CD14-positive monocyte (primary cell): ENCODE data around the gene DHX9. TPM values are rescaled to one million over a fixed set of nuclear protein-coding genes. Genes with fewer than 3 reads are reported as not detected.

Experiments used
- DNase-seq, 3 donors: peaks; one replicate each; pipeline ENCODE4 v3.0.0-alpha.2; 2011 to 2022
- H2AFZ ChIP-seq: 2 replicates; pipeline ENCODE4 v1.6.0; 2012; ENCODE audit warnings: mild to moderate bottlenecking, low read depth, low read length, inconsistent platforms; ENCODE audit not compliant: insufficient read depth, poor library complexity, severe bottlenecking
- H3K27ac ChIP-seq, 2 donors: 1 replicate in 1 of 2; 2 replicates in 1 of 2; pipeline ENCODE4 v1.5.1; 2012 to 2013; ENCODE audit warnings: low read length in 2 of 2, control low read depth in 1 of 2, inconsistent platforms in 1 of 2, low read depth in 1 of 2, mild to moderate bottlenecking in 1 of 2
- H3K27me3 ChIP-seq, 2 donors: one replicate each; pipeline versions ENCODE4 v1.6.0 to v1.6.1; 2011 to 2013; ENCODE audit warnings: low read length in 2 of 2; ENCODE audit not compliant: control insufficient read depth in 2 of 2, insufficient read depth in 2 of 2
- H3K36me3 ChIP-seq, 2 donors: replicated peaks in 1 of 2; 1 replicate in 1 of 2; 2 replicates in 1 of 2; pipeline versions ENCODE4 v1.5.1 to v1.6.1; 2012 to 2013; ENCODE audit warnings: low read length in 2 of 2, control low read depth in 1 of 2, inconsistent platforms in 1 of 2, mild to moderate bottlenecking in 1 of 2; ENCODE audit not compliant: insufficient read depth in 2 of 2, control insufficient read depth in 1 of 2
- H3K4me1 ChIP-seq, 2 donors: 1 replicate in 1 of 2; 2 replicates in 1 of 2; pipeline versions ENCODE4 v1.5.1 to v1.6.1; 2012 to 2013; ENCODE audit warnings: low read length in 2 of 2, control low read depth in 1 of 2, inconsistent platforms in 1 of 2, mild to moderate bottlenecking in 1 of 2, moderate library complexity in 1 of 2; ENCODE audit not compliant: insufficient read depth in 2 of 2, control insufficient read depth in 1 of 2
- H3K4me2 ChIP-seq: replicated peaks from 2 replicates; pipeline ENCODE3; 2012; ENCODE audit warnings: low read length, moderate library complexity, mild to moderate bottlenecking; ENCODE audit not compliant: poor library complexity, severe bottlenecking; ENCODE audit errors: extremely low read depth
- H3K4me3 ChIP-seq, 3 experiments: fragments of 200-600 bp in 1 of 3; sonication (generic) in 1 of 3; replicated peaks in 1 of 3; 1 replicate in 2 of 3; 2 replicates in 1 of 3; pipeline ENCODE4 v1.5.1; 2011 to 2013; ENCODE audit warnings: low read length in 3 of 3, mild to moderate bottlenecking in 3 of 3, control low read depth in 2 of 3, low read depth in 2 of 3, inconsistent platforms in 1 of 3, moderate library complexity in 1 of 3
- H3K79me2 ChIP-seq: 2 replicates; pipeline ENCODE4 v1.6.0; 2012; ENCODE audit warnings: mild to moderate bottlenecking, control low read depth, inconsistent platforms, low read length, moderate library complexity; ENCODE audit not compliant: insufficient read depth
- H3K9ac ChIP-seq: 2 replicates; pipeline ENCODE4 v1.6.0; 2017; ENCODE audit warnings: low read length, mild to moderate bottlenecking; ENCODE audit not compliant: insufficient read depth, poor library complexity, severe bottlenecking
- H3K9me3 ChIP-seq, 2 donors: replicated peaks in 1 of 2; 1 replicate in 1 of 2; 2 replicates in 1 of 2; pipeline versions ENCODE4 v1.5.1 to v1.6.1; 2012 to 2013; ENCODE audit warnings: low read length in 2 of 2, control low read depth in 1 of 2; ENCODE audit not compliant: control insufficient read depth in 1 of 2, insufficient read depth in 1 of 2
- H4K20me1 ChIP-seq: 2 replicates; pipeline ENCODE4 v1.6.0; 2012; ENCODE audit warnings: mild to moderate bottlenecking, low read length, control low read depth, moderate library complexity; ENCODE audit not compliant: insufficient read depth
- H3K27ac Mint-ChIP-seq, 7 donors: one replicate each; pipeline ENCODE4 v1.8.0; 2020; ENCODE audit warnings: mild to moderate bottlenecking in 7 of 7, mixed read lengths in 7 of 7, moderate library complexity in 6 of 7, inconsistent platforms in 2 of 7
- H3K27me3 Mint-ChIP-seq, 3 donors: one replicate each; pipeline ENCODE4 v1.8.0; 2021 to 2022; ENCODE audit warnings: low read depth in 3 of 3, mild to moderate bottlenecking in 3 of 3, mixed read lengths in 3 of 3, moderate library complexity in 3 of 3, inconsistent platforms in 1 of 3
- H3K36me3 Mint-ChIP-seq, 2 donors: one replicate each; pipeline ENCODE4 v1.8.0; 2020; ENCODE audit warnings: mixed read lengths in 2 of 2, inconsistent platforms in 1 of 2, mild to moderate bottlenecking in 1 of 2
- H3K4me1 Mint-ChIP-seq: one replicate; pipeline ENCODE4 v1.8.0; 2020; ENCODE audit warnings: mild to moderate bottlenecking, mixed read lengths
- H3K4me3 Mint-ChIP-seq, 2 donors: one replicate each; pipeline ENCODE4 v1.8.0; 2020; ENCODE audit warnings: mild to moderate bottlenecking in 2 of 2, mixed read lengths in 2 of 2, moderate library complexity in 1 of 2
- H3K9me3 Mint-ChIP-seq, 7 donors: one replicate each; pipeline ENCODE4 v1.8.0; 2020 to 2022; ENCODE audit warnings: mixed read lengths in 7 of 7, mild to moderate bottlenecking in 6 of 7, moderate library complexity in 6 of 7, inconsistent platforms in 2 of 7
- WGBS: methylation state at CpG from one replicate; pipeline ENCODE4 v1.1.5; 2013; ENCODE audit warnings: missing lambda C conversion rate; ENCODE audit not compliant: insufficient coverage; 5-methylcytosine and 5-hydroxymethylcytosine counted together
- intact Hi-C, 2 donors: fragments of 100-400 bp; cut with micrococcal nuclease; formaldehyde crosslinking; loops; one replicate each; pipeline versions ENCODE4 v1.15.0 to v1.15.1; 2023
- polyA plus RNA-seq, 3 donors: library from polyadenylated mRNA; depleted of rRNA in 1 of 3; unstranded in 2 of 3; stranded (reverse) in 1 of 3; fragments of 300-500 nt in 2 of 3; fragments of >200 nt in 1 of 3; fragmentation: Illumina TruSeq in 2 of 3; gene quantifications; 1 replicate in 2 of 3; 2 replicates in 1 of 3; pipeline ENCODE4 v1.2.3, GENCODE V29; 2012 to 2021
- TF ChIP-seq, protein P1 (sequence below): fragments of 200-600 bp; IDR thresholded peaks from one replicate; pipeline ENCODE4 v1.8.0; 2022; ENCODE audit warnings: antibody characterized with exemption, mild to moderate bottlenecking

DHX9 gene
- polyA plus RNA-seq, 3 donors: 57.9 to 71.5 (median 58.5) TPM

DNA sequence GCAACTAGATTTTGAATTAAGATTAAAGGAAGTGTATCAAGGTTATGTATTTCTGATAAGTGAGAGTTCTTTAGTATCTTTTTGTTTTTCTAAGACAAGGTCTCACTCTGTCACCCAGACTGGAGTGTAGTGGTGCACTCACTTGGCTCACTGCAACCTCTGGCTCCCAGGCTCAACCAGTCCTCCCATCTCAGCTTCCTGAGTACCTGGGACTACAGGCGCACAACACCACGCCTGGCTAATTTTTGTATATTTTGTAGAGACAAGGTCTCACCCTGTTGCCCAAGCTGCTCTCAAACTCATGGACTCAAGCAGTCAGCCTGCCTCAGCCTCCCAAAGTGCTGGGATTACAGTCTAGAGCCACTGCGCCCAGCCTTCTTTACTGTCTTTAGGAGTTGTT is 33.7 kb downstream of the DHX9 start:
- H3K27me3 Mint-ChIP-seq: peaks cover 0 to 1% (median 0%) of the 10 kb centered on the region in 3 donors
- DNase-seq: no peak
- H3K9ac ChIP-seq: no peak overlapping the region
- H3K4me1 ChIP-seq: no peaks in the 10 kb centered on the region
- no peaks in the 10 kb centered on the region for H3K9me3 Mint-ChIP-seq
- TF ChIP-seq, protein P1, sequence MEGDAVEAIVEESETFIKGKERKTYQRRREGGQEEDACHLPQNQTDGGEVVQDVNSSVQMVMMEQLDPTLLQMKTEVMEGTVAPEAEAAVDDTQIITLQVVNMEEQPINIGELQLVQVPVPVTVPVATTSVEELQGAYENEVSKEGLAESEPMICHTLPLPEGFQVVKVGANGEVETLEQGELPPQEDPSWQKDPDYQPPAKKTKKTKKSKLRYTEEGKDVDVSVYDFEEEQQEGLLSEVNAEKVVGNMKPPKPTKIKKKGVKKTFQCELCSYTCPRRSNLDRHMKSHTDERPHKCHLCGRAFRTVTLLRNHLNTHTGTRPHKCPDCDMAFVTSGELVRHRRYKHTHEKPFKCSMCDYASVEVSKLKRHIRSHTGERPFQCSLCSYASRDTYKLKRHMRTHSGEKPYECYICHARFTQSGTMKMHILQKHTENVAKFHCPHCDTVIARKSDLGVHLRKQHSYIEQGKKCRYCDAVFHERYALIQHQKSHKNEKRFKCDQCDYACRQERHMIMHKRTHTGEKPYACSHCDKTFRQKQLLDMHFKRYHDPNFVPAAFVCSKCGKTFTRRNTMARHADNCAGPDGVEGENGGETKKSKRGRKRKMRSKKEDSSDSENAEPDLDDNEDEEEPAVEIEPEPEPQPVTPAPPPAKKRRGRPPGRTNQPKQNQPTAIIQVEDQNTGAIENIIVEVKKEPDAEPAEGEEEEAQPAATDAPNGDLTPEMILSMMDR: no peak
- H3K4me2 ChIP-seq: no peak overlapping the region
- H3K36me3 ChIP-seq: peaks cover 100% of the 10 kb centered on the region in 2 donors
- H3K27ac ChIP-seq: no peak overlapping the region
- H3K79me2 ChIP-seq: no peaks in the 10 kb centered on the region
- H4K20me1 ChIP-seq: peaks cover 41% of the 10 kb centered on the region
- intact Hi-C loops: loop anchor here in 1 of 2 donors (10.0 kb wide), 1 partner anchor 1852 kb away; no protein-coding TSS in a partner anchor
- no peaks in the 10 kb centered on the region for H3K9me3 ChIP-seq
- H2AFZ ChIP-seq: no peak overlapping the region
- WGBS: 100% methylated on average over 2 of the region's 3 CpGs
- H3K4me3 ChIP-seq: no peak overlapping the region
- H3K4me1 Mint-ChIP-seq: no peaks in the 10 kb centered on the region
- H3K36me3 Mint-ChIP-seq: peaks cover 91 to 93% of the 10 kb centered on the region in 2 donors
- peak overlapping the region in 2 of 7 donors; percentile 7 to 62 for H3K27ac Mint-ChIP-seq
- no peak overlapping the region for H3K4me3 Mint-ChIP-seq
- no peaks in the 10 kb centered on the region for H3K27me3 ChIP-seq

DNA sequence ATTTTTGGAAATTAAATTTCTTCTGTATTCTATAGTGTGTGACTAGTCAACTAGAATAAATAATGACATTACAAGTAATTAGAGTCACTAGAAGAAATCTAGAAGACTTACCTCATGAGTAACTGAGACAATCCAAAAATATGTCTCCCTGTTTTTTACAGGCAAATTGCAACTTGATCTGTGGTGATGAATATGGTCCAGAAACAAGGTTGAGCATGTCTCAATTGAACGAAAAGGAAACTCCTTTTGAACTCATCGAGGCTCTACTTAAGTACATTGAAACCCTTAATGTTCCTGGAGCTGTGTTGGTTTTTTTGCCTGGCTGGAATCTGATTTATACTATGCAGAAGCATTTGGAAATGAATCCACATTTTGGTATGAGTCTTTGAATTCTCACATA is 36.7 kb downstream of the DHX9 start:
- no peaks in the 10 kb centered on the region for H3K9me3 Mint-ChIP-seq
- no peaks in the 10 kb centered on the region for H3K27me3 ChIP-seq
- H3K27ac Mint-ChIP-seq: no peak overlapping the region
- peaks cover 100% of the 10 kb centered on the region in 2 donors for H3K36me3 ChIP-seq
- no peaks in the 10 kb centered on the region for H3K4me1 ChIP-seq
- no peak overlapping the region for H3K4me3 ChIP-seq
- H3K4me2 ChIP-seq: no peak overlapping the region
- H3K27me3 Mint-ChIP-seq: peaks cover 0 to 1% (median 0%) of the 10 kb centered on the region in 3 donors
- no peak overlapping the region for H3K9ac ChIP-seq
- WGBS: 92% methylated on average over 2 of the region's 2 CpGs
- no peak overlapping the region for H3K27ac ChIP-seq
- peaks cover 94 to 97% of the 10 kb centered on the region in 2 donors for H3K36me3 Mint-ChIP-seq
- peaks cover 32% of the 10 kb centered on the region for H4K20me1 ChIP-seq
- no peaks in the 10 kb centered on the region for H3K79me2 ChIP-seq
- intact Hi-C loops: loop anchor here in 1 of 2 donors (10.0 kb wide), 1 partner anchor 1849 kb away; no protein-coding TSS in a partner anchor
- no peak for DNase-seq
- H2AFZ ChIP-seq: no peak overlapping the region
- TF ChIP-seq, protein P1: no peak
- H3K4me3 Mint-ChIP-seq: no peak overlapping the region
- H3K9me3 ChIP-seq: no peaks in the 10 kb centered on the region
- H3K4me1 Mint-ChIP-seq: no peaks in the 10 kb centered on the region
